K562 (cell line): ENCODE results near the gene GPR4. TPM values are rescaled to one million over a fixed set of nuclear protein-coding genes. Genes with fewer than 3 reads are reported as not detected.
A peak's percentile ranks its signal among the peaks of the same experiment; 100 is the strongest.

Experiments
- BCOR ChIP-seq: fragments of 450-650 bp; IDR thresholded peaks from 2 replicates; pipeline ENCODE4 v1.6.1; 2016
- CCNT2 ChIP-seq: IDR thresholded peaks from 2 replicates; pipeline ENCODE4 v1.6.1; 2011; ENCODE audit warnings: borderline replicate concordance, low read depth, mild to moderate bottlenecking, moderate library complexity, mixed read lengths, low read length; ENCODE audit not compliant: insufficient read length; ENCODE audit errors: extremely low read depth
- E2F8 ChIP-seq: fragments of 450-650 bp; IDR thresholded peaks from 2 replicates; pipeline ENCODE4 v1.7.1; 2018; ENCODE audit warnings: mild to moderate bottlenecking, low read depth; ENCODE audit not compliant: partially characterized antibody
- EGR1 ChIP-seq: fragments of 450-650 bp; conservative IDR thresholded peaks from 2 replicates; pipeline ENCODE4 v1.6.1; 2017; ENCODE audit warnings: mild to moderate bottlenecking
- ELF1 ChIP-seq: fragments of 200-800 bp; sonication (Bioruptor generic); IDR thresholded peaks from 2 replicates; pipeline ENCODE4 v1.6.1; 2016; ENCODE audit warnings: missing genetic modification characterization, missing compliant biosample characterization
- ELF4 ChIP-seq: fragments of 450-650 bp; formaldehyde crosslinking; IDR thresholded peaks from 2 replicates; pipeline ENCODE4 v1.4.0; 2022; ENCODE audit warnings: missing genetic modification characterization
- ETS2 ChIP-seq: IDR thresholded peaks from 2 replicates; pipeline ENCODE4 v1.6.1; 2016; ENCODE audit warnings: borderline replicate concordance, missing genetic modification characterization, mild to moderate bottlenecking, moderate library complexity, missing compliant biosample characterization; ENCODE audit not compliant: poor library complexity, severe bottlenecking
- FOXK1 ChIP-seq: sonication (generic); formaldehyde crosslinking; IDR thresholded peaks from 2 replicates; pipeline ENCODE4 v1.8.0; 2022; ENCODE audit warnings: missing genetic modification reagents, mild to moderate bottlenecking, borderline replicate concordance
- FOXO4 ChIP-seq: fragments of 450-650 bp; formaldehyde crosslinking; IDR thresholded peaks from 2 replicates; pipeline ENCODE4 v1.4.0; 2020; ENCODE audit warnings: mild to moderate bottlenecking, moderate library complexity
- IRF2 ChIP-seq: sonication (generic); formaldehyde crosslinking; IDR thresholded peaks from 2 replicates; pipeline ENCODE4 v1.8.1; 2022; ENCODE audit warnings: mild to moderate bottlenecking, missing genetic modification reagents
- KAT8 ChIP-seq: fragments of 450-650 bp; IDR thresholded peaks from 2 replicates; pipeline ENCODE4 v1.6.1; 2016; ENCODE audit warnings: low read depth, mild to moderate bottlenecking
- NFATC3 ChIP-seq: fragments of 450-650 bp; IDR thresholded peaks from 2 replicates; pipeline ENCODE4 v1.6.1; 2017; ENCODE audit warnings: mild to moderate bottlenecking
- PML ChIP-seq: IDR thresholded peaks from 2 replicates; pipeline ENCODE4 v1.6.1; 2012; ENCODE audit warnings: low read length, inconsistent platforms
- PRPF4 ChIP-seq: fragments of 200-400 bp; formaldehyde crosslinking; IDR thresholded peaks from one replicate; pipeline ENCODE4 v1.6.1; 2017; ENCODE audit warnings: low read length, low read depth, mild to moderate bottlenecking; ENCODE audit not compliant: insufficient read depth, poor library complexity, severe bottlenecking
- RCOR1 ChIP-seq, 2 experiments: IDR thresholded peaks; 2 replicates each; pipeline ENCODE4 v1.6.1; 2012; ENCODE audit warnings: low read depth in 2 of 2, low read length in 2 of 2, borderline replicate concordance in 1 of 2, improper control_type of control experiment in 1 of 2
- SMAD4 ChIP-seq: fragments of 250-450 bp; sonication (Bioruptor Pico); conservative IDR thresholded peaks from 2 replicates; pipeline ENCODE4 v1.8.0; 2021; ENCODE audit warnings: inconsistent platforms, mild to moderate bottlenecking, moderate library complexity
- SPI1 ChIP-seq: IDR thresholded peaks from 2 replicates; pipeline ENCODE4 v1.6.1; 2011; ENCODE audit warnings: low read depth, low read length, control low read depth, borderline replicate concordance
- SUPT5H ChIP-seq: fragments of 450-650 bp; IDR thresholded peaks from 2 replicates; pipeline ENCODE4 v1.6.1; 2016
- TARDBP ChIP-seq: fragments of 450-650 bp; IDR thresholded peaks from 2 replicates; pipeline ENCODE4 v1.6.1; 2016
- TEAD4 ChIP-seq, 2 experiments: sonication (generic) in 1 of 2; formaldehyde crosslinking in 1 of 2; IDR thresholded peaks; 2 replicates each; pipeline versions ENCODE4 v1.6.1 to v1.8.0; 2012 to 2022; ENCODE audit warnings: borderline replicate concordance in 1 of 2, inconsistent platforms in 1 of 2, low read length in 1 of 2, mild to moderate bottlenecking in 1 of 2, missing genetic modification reagents in 1 of 2
- TSC22D4 ChIP-seq: fragments of 450-650 bp; IDR thresholded peaks from 2 replicates; pipeline ENCODE4 v1.6.1; 2016; ENCODE audit warnings: missing genetic modification characterization, missing biosample characterization, control low read depth
- ZBTB12 ChIP-seq: fragments of 250-450 bp; sonication (Bioruptor Pico); IDR thresholded peaks from 2 replicates; pipeline ENCODE4 v1.4.0; 2020
- ZNF12 ChIP-seq: sonication (generic); formaldehyde crosslinking; IDR thresholded peaks from 2 replicates; pipeline ENCODE4 v1.4.0; 2020; ENCODE audit warnings: mild to moderate bottlenecking, missing genetic modification reagents
- ZNF583 ChIP-seq: fragments of 250-450 bp; sonication (Bioruptor Pico); IDR thresholded peaks from 2 replicates; pipeline ENCODE4 v1.4.0; 2020
- ZNF707 ChIP-seq: fragments of 250-450 bp; sonication (Bioruptor Pico); conservative IDR thresholded peaks from 2 replicates; pipeline ENCODE4 v1.8.0; 2022; ENCODE audit warnings: inconsistent platforms, mild to moderate bottlenecking, moderate library complexity
- ZNF75A ChIP-seq: fragments of 450-650 bp; formaldehyde crosslinking; IDR thresholded peaks from 2 replicates; pipeline ENCODE4 v1.4.0; 2020; ENCODE audit warnings: mild to moderate bottlenecking
- polyA plus RNA-seq, 8 experiments: library from polyadenylated mRNA; depleted of rRNA in 4 of 8; stranded (reverse) in 5 of 8; unstranded in 3 of 8; fragments of >200 nt; fragmentation: Nextera tagmentation in 2 of 8; fragmentation: Illumina TruSeq in 1 of 8; extraction: Ambion mirVana in 2 of 8; extraction: Trizol in 1 of 8; gene quantifications; 2 replicates each; pipeline versions ENCODE4 v1.2.1 to v1.2.3, GENCODE V29; 2011 to 2014; ENCODE audit warnings: inconsistent platforms in 1 of 8, missing spikeins in 1 of 8
- total RNA-seq, 7 experiments: library from RNA; depleted of rRNA in 6 of 7; stranded (reverse); fragments of >200 nt in 6 of 7; fragmentation: Illumina TruSeq in 2 of 7; extraction: Trizol in 2 of 7; gene quantifications; 2 replicates each; pipeline versions ENCODE4 v1.2.1 to v1.2.3, GENCODE V29; 2011 to 2021; ENCODE audit warnings: low replicate concordance in 1 of 7

GPR4 gene
- total and polyA plus RNA-seq, 9 of the 15 experiments (the other 6 are each of a cell fraction or from before 2014, with no cell fraction given) = 0.03 to 0.09 (median 0.04) TPM; not detected in 5

- no peak for TF ChIP-seq FOXO4 (CRISPR knock-in tag)
- TF ChIP-seq CCNT2 = peak; percentile 0
- TF ChIP-seq E2F8 = peak; percentile 2
- 0 out of 2 replicates have a peak, but pooled peaks have one; percentile 31 for TF ChIP-seq ZNF583
- TF ChIP-seq BCOR = peak; percentile 99
- TF ChIP-seq TEAD4 (IDR thresholded peaks at IDR 0.05; ENCODE audit: low read length) = peak; percentile 3; the same call in 1 of the 2 replicates
- no peak for TF ChIP-seq TEAD4 (CRISPR knock-in tag; IDR thresholded peaks at IDR 0.05; ENCODE audit: borderline replicate concordance)
- TF ChIP-seq ZBTB12 (CRISPR knock-in tag) = 0 out of 2 replicates have a peak, but pooled peaks have one; percentile 2
- no peak for TF ChIP-seq SUPT5H
- no peak for TF ChIP-seq KAT8
- TF ChIP-seq PML = no peak
- no peak for TF ChIP-seq PRPF4
- TF ChIP-seq TARDBP = 0 out of 2 replicates have a peak, but pooled peaks have one; percentile 13
- TF ChIP-seq FOXK1 (CRISPR knock-in tag) = peak; percentile 80; the same call in 1 of the 2 replicates
- no peak for TF ChIP-seq SPI1
- 0 out of 2 replicates have a peak, but pooled peaks have one; percentile 41 for TF ChIP-seq ZNF12 (CRISPR knock-in tag)
- TF ChIP-seq SMAD4 (CRISPR knock-in tag) = peak; percentile 29
- TF ChIP-seq ZNF75A (CRISPR knock-in tag) = 0 out of 2 replicates have a peak, but pooled peaks have one; percentile 70
- no peak for TF ChIP-seq ELF4 (CRISPR knock-in tag)
- TF ChIP-seq RCOR1 (IDR thresholded peaks at IDR 0.05; ENCODE audit: borderline replicate concordance in 1 of 2, low read depth in 2 of 2, low read length in 2 of 2) = peak in 1 of 2 experiments; percentile 74; a peak in 1 of 4 replicates
- TF ChIP-seq ZNF707 (CRISPR knock-in tag) = peak; percentile 34; the same call in 1 of the 2 replicates
- no peak; the same call in 1 of the 2 replicates for TF ChIP-seq ELF1 (tag)
- TF ChIP-seq TSC22D4 = no peak
- no peak for TF ChIP-seq EGR1
- TF ChIP-seq NFATC3 = no peak
- no peak for TF ChIP-seq ETS2 (tag)
- no peak for TF ChIP-seq IRF2 (CRISPR knock-in tag)
Measured at GRCh38 chr19:45585158-45585577, 16.8 kb downstream of the GPR4 start (continued).
